ENCODE results near the gene AGK. TPM values are rescaled to one million over a fixed set of nuclear protein-coding genes. Genes with fewer than 3 reads are reported as not detected.

Gene AGK
- total RNA-seq, 4 donors from 2014 or later: 11.8 to 73.8 (median 38.4) TPM

DNA sequence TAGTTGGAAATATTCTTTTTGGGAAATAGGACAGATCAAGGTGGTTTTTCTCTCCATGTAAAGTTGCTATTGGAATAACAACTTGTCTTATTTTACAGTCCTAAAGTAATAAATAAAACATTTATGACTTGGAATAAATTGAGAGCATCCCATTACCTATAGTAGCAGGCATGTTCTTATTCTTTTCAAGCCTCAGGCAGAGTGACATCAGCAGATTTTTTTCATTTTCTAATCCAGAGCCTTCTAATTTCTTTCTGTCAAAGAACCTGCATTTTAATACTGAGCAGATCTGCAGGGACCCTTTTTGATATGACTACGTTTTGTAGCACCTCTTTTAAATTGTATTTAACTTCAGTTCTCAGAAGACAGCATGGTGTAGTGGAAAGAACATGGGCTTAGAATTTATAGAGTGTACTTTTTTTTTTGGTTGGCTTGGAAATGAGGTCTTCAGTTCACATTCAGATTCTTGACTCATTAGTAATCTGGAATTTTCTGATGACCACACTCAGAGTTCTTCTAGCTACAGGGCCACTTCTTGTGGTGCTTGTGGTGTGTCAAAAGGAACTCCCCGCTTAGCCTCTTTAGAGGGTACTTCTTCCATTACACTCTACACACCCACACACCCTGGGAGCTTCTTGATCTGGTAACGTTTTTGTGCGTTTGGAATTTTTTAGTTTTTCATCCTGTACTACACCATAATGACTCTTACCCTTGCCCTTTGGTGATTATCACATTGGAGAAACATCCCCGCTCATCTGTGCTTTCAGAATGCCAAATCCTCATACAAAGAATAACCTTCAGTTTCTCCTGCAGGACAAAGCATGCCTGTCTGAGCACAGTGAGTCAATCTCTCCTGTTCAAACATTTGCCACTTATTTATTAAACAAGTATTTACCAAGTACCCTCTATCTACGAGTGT is 34.6 kb downstream of the AGK start:
- Histone ChIP-seq H3K27me3 (no peaks in the 10 kb centered on the region), H3K9me3 (no peaks in the 10 kb centered on the region), H3K4me3 (no peak overlapping the region), H3K27ac (no peak overlapping the region), H3K4me1 (no peaks in the 10 kb centered on the region), H3K36me3 (no peaks in the 10 kb centered on the region)
- intact Hi-C loops (cut with DNase I; ENCODE audit: low total_unique reads): no loop called here
- TF ChIP-seq POLR2A (IDR thresholded peaks at IDR 0.05): no peak
- TF ChIP-seq, protein P1, sequence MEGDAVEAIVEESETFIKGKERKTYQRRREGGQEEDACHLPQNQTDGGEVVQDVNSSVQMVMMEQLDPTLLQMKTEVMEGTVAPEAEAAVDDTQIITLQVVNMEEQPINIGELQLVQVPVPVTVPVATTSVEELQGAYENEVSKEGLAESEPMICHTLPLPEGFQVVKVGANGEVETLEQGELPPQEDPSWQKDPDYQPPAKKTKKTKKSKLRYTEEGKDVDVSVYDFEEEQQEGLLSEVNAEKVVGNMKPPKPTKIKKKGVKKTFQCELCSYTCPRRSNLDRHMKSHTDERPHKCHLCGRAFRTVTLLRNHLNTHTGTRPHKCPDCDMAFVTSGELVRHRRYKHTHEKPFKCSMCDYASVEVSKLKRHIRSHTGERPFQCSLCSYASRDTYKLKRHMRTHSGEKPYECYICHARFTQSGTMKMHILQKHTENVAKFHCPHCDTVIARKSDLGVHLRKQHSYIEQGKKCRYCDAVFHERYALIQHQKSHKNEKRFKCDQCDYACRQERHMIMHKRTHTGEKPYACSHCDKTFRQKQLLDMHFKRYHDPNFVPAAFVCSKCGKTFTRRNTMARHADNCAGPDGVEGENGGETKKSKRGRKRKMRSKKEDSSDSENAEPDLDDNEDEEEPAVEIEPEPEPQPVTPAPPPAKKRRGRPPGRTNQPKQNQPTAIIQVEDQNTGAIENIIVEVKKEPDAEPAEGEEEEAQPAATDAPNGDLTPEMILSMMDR (IDR thresholded peaks at IDR 0.05): no peak
- no peak for DNase-seq

DNA sequence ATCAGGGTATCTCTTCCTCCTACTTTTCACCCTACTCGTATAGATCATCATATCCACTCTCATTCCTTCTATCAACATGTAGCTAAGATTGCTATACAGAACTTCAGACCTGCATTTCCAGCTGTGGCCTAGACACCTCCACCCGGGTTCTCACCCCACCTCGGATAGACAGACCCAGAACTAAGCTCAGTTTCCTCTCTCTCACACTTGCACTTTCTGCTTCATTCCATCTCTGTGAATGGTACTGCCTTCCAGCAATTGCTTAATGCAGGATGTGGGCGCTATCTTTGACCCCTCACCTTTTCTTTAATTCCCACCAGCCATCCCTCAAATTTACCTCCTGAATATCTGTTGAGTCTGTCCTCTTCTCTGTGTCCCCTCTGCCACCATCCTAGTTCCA is 35.7 kb downstream of the AGK start:
- Histone ChIP-seq H3K36me3 (no peaks in the 10 kb centered on the region), H3K27ac (no peak overlapping the region), H3K9me3 (no peaks in the 10 kb centered on the region), H3K27me3 (no peaks in the 10 kb centered on the region), H3K4me1 (no peaks in the 10 kb centered on the region), H3K4me3 (no peak overlapping the region)
- TF ChIP-seq, protein P1 (IDR thresholded peaks at IDR 0.05): no peak
- TF ChIP-seq POLR2A (IDR thresholded peaks at IDR 0.05): no peak
- intact Hi-C loops (cut with DNase I; ENCODE audit: low total_unique reads): no loop called here
- DNase-seq: no peak

DNA sequence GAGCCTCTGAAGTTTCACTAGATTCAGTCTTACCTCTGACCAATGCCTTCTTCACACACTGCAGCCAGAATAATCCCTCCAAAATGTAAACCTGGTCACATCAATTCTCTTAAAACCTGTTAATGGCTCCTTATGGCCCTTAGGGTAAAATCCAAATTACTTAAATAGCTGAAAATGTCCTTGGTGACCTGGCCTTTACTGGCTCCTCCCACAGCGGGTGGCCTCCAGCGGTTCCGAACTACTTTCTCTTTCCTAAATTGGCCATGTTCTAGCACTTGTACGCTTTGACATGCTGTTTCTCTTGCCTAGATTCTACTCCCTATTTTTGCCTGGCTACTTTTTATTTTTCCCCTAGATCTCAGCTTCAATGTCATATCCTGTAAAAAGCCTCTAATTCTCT is 36.1 kb downstream of the AGK start:
- H3K27me3 ChIP-seq: no peaks in the 10 kb centered on the region
- no peak overlapping the region for H3K4me3 ChIP-seq
- intact Hi-C loops (cut with DNase I; ENCODE audit: low total_unique reads): no loop called here
- no peaks in the 10 kb centered on the region for H3K36me3 ChIP-seq
- no peak overlapping the region for H3K27ac ChIP-seq
- DNase-seq: no peak
- no peaks in the 10 kb centered on the region for H3K9me3 ChIP-seq
- TF ChIP-seq, protein P1 (IDR thresholded peaks at IDR 0.05): no peak
- TF ChIP-seq POLR2A (IDR thresholded peaks at IDR 0.05): no peak
- H3K4me1 ChIP-seq: no peaks in the 10 kb centered on the region

DNA sequence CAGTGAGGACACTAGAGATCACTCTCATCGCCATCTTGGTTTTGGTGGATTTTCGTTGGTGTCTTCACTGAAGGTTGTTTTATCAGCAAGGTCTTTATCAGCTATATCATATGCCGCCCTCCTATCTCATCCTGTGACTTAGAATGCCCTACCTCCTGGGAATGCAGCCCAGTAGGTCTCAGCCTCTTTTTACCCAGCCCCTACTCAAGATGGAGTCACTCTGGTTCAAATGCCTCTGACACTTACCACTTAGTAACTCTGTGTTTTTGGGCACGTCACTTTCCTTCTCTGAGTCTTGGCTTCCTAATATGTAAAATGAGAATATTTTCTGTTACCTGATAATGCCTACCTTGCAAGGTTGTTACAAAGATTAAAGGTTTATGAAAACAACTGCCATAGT is 37.7 kb downstream of the AGK start:
- Histone ChIP-seq H3K9me3 (no peaks in the 10 kb centered on the region), H3K4me3 (no peak overlapping the region), H3K27ac (no peak overlapping the region), H3K36me3 (no peaks in the 10 kb centered on the region), H3K27me3 (no peaks in the 10 kb centered on the region), H3K4me1 (no peaks in the 10 kb centered on the region)
- DNase-seq: no peak
- TF ChIP-seq, protein P1 (IDR thresholded peaks at IDR 0.05): no peak
- TF ChIP-seq POLR2A (IDR thresholded peaks at IDR 0.05): no peak
- intact Hi-C loops (cut with DNase I; ENCODE audit: low total_unique reads): no loop called here

DNA sequence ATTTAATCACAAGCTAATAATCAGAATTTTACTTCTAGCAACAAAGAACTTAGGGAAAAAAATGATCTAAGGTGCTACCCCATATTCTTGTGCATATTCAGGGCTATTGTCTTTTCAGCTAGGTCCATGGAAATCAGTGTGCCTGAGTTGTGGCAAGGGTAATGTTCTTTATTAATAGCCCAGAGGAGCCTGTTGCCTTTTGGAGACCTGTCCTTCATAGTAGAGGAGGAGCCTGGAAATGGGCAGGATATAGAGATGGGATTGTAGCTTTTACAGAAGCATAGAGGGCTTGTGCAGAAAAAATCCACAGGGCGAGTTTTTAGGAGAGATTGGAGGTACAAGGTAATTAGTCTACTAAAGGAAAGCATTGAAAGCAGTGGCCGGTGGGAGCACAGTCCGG is 38.9 kb downstream of the AGK start:
- DNase-seq: no peak
- no peak overlapping the region for H3K27ac ChIP-seq
- intact Hi-C loops (cut with DNase I; ENCODE audit: low total_unique reads): no loop called here
- no peak for TF ChIP-seq POLR2A (IDR thresholded peaks at IDR 0.05)
- TF ChIP-seq, protein P1 (IDR thresholded peaks at IDR 0.05): no peak
- H3K4me1 ChIP-seq: no peaks in the 10 kb centered on the region
- no peaks in the 10 kb centered on the region for H3K9me3 ChIP-seq
- H3K4me3 ChIP-seq: no peak overlapping the region
- H3K27me3 ChIP-seq: no peaks in the 10 kb centered on the region
- H3K36me3 ChIP-seq: no peaks in the 10 kb centered on the region

All from uterus (tissue), 4 donors.